Cardiac fibroblast (primary cell): ENCODE results near the gene ZC3H7B.
A peak's percentile ranks its signal among the peaks of the same experiment; 100 is the strongest.

ENCODE experiments used
- DNase-seq, 2 donors: peaks; one replicate each; pipeline versions ENCODE4 v3.0.0 to v3.0.0-alpha.2; 2010; ENCODE audit warnings: low read depth in 2 of 2
- H3K4me3 ChIP-seq, 2 donors: replicated peaks in 1 of 2; 1 replicate in 1 of 2; 2 replicates in 1 of 2; pipeline ENCODE4 v1.5.1; 2011; ENCODE audit warnings: low read depth in 2 of 2, low read length in 2 of 2, mild to moderate bottlenecking in 2 of 2, moderate library complexity in 1 of 2
- TF ChIP-seq, protein P1 (sequence below): IDR thresholded peaks from one replicate; pipeline ENCODE4 v1.5.1; 2011; ENCODE audit warnings: low read depth, mild to moderate bottlenecking, low read length, inconsistent platforms

The ZC3H7B gene

DNA sequence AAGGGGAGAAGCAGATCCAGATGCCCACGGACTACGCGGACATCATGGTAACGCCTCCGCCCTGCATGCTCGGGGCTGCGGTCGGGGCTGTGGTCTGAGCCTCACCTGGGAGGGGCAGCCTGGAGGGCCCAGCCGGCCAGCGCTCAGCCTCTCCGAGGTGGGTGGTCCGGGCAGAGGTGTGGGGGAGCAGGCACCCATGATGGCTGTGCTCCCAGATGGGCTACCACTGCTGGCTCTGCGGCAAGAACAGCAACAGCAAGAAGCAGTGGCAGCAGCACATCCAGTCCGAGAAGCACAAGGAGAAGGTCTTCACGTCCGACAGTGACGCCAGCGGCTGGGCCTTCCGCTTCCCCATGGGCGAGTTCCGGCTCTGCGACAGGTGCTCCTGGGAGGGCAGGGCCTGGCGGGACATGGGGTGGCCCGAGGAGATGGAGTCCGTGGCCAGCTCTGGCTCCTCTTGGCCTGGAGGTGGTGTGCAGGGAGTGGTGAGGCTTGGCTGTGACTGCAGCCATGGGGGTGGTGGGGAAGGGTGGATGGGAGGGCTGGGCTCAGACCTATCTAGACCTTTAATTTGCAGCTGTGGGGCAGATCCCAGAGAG lies 55.2 kb downstream of the ZC3H7B start:
- TF ChIP-seq, protein P1, sequence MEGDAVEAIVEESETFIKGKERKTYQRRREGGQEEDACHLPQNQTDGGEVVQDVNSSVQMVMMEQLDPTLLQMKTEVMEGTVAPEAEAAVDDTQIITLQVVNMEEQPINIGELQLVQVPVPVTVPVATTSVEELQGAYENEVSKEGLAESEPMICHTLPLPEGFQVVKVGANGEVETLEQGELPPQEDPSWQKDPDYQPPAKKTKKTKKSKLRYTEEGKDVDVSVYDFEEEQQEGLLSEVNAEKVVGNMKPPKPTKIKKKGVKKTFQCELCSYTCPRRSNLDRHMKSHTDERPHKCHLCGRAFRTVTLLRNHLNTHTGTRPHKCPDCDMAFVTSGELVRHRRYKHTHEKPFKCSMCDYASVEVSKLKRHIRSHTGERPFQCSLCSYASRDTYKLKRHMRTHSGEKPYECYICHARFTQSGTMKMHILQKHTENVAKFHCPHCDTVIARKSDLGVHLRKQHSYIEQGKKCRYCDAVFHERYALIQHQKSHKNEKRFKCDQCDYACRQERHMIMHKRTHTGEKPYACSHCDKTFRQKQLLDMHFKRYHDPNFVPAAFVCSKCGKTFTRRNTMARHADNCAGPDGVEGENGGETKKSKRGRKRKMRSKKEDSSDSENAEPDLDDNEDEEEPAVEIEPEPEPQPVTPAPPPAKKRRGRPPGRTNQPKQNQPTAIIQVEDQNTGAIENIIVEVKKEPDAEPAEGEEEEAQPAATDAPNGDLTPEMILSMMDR: no peak
- DNase-seq: no peak
- no peak overlapping the region for H3K4me3 ChIP-seq

DNA sequence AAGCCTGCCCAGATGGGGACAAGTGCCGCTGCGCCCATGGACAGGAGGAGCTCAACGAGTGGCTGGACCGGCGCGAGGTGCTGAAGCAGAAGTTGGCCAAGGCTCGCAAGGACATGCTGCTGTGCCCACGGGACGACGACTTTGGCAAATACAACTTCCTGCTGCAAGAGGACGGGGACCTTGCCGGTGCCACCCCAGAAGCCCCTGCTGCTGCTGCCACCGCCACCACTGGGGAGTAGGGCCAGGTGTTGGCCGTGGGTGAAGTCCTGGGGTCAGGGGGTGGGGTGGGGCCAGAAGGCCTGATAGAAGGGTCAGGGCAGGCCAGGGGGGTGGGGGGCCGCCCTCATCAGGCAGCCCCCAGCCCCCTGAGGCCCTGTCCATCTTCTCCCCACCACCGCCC lies 55.9 kb downstream of the ZC3H7B start:
- no peak overlapping the region for H3K4me3 ChIP-seq
- TF ChIP-seq, protein P1: no peak
- DNase-seq: no peak

DNA sequence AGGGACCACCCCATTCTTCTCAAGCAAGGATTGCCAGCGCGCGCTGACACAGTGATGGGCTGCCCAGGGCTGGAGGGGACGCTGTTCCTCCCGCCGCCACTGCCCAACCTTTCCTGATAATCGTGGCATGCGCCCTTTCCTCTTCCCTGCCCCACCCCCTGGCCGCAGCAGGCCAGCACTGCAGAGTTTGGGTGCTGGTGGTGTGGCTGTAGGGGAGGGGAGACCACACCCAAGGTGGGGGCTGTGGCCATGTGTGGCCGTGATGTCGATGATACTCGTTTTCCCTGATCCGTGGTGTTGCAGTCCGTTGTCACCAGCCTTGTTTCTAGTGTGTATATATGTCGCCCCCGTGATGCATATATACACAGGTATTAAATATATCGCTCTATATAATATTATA lies 57.6 kb downstream of the ZC3H7B start:
- DNase-seq: no peak
- TF ChIP-seq, protein P1: no peak
- no peak overlapping the region for H3K4me3 ChIP-seq

DNA sequence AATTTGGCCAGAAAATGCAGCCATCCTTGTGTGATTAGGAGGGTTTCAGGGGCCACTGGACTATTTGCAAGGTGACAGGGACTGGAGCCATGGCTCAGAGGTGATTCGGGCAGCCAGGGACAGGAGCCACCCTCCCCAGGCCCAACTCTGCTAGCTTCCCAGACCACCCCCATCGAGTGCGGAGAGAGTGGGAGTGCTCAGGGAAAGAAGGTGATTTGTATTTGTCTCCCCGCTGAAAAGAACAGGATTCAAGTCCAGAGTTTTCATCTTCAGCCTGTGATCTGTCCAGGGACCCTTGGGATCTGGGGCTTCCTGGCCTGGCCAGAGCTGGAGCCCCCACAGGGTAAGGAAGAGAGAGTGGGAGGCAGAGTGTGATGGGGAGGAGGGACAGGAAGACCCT lies 58.1 kb downstream of the ZC3H7B start:
- H3K4me3 ChIP-seq: no peak overlapping the region
- TF ChIP-seq, protein P1: no peak
- no peak for DNase-seq

DNA sequence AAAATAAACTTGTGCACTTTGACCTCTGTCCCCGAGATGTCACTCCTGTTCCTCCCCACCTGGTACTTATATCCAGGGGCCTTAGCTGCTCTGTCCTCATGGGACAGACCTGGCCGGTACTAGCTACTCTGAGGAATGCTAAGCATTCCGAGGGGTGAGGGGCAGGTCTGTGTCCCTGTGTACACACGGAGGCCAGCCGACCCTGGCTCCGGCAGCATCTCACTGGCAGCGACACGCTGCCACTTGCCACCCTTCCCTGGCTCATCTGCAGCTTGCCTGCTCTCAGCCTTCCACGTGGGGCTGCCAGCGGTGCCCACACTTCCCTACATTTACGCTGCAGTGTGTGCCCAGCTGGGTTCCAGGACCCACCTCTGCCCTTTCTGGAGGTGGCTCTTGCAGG lies 58.8 kb downstream of the ZC3H7B start:
- no peak for DNase-seq
- TF ChIP-seq, protein P1: no peak
- no peak overlapping the region for H3K4me3 ChIP-seq

DNA sequence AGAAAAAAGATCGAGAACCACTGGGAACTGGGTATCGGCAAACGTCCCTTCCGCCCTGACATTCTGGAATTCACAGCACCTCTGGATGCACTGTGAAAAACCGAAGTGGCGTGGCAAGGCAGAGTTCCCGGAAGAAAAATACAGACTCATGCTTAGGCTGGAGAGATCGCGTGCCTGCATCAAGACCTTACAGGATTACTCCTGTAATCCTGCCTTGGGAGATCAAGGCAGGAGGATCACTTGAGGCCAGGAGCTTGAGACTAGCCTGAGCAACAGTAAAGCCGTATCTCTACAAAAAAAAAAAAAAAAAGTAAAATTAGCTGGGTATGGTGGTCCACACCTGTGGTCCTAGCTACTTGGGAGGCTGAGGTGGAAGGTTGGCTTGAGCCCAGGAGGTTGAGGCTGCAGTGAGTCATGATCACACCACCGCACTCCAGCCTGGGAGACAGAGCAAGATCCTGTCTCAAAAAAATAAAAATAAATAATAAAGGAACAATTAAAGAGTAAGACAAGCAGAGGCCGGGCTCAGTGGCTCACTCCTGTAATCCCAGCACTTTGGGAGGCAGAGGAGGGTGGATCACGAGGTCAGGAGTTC lies 60.5 kb downstream of the ZC3H7B start:
- no peak overlapping the region for H3K4me3 ChIP-seq
- peak; percentile 16 to 59 for DNase-seq
- TF ChIP-seq, protein P1: no peak

DNA sequence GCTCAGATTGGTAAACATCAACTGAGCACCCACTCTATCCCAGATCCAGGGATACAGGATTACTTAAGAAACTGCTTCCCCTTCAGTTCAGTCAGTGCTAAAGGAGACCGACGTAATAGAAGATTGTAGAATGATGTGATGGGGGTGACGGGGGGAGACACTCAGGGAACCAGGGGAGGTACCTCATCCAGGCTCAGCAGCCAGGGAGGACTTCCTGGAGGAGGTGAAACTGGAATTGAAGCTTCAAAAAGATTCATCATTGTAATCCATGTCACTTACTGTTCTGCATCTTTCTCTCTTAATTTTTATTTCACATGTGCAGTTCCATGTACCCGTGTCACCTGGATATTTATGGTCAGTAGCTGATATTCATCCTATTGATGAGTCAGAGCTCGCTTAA lies 61.3 kb downstream of the ZC3H7B start:
- no peak for DNase-seq
- H3K4me3 ChIP-seq: no peak overlapping the region
- TF ChIP-seq, protein P1: no peak
